ENCODE measurements around the gene PLGLB1. TPM values are rescaled to one million over a fixed set of nuclear protein-coding genes. Genes with fewer than 3 reads are reported as not detected.
"Not testable (repeated sequence)": the region's sequence is repeated elsewhere in the genome, so short reads cannot be mapped to it uniquely, and the experiment has no call there.

Gene PLGLB1
- total RNA-seq, 1 donor from 2014 or later, result 2.1 TPM

GRCh38 chr2:87021043-87021442 is 601 bp downstream of the PLGLB1 start:
- DNase-seq (ENCODE audit: low spot score); H3K4me1 Mint-ChIP-seq (ENCODE audit: low read depth); intact Hi-C loops (cut with micrococcal nuclease); H3K4me3 Mint-ChIP-seq (ENCODE audit: low read depth); H3K9me3 Mint-ChIP-seq; H3K27me3 Mint-ChIP-seq (ENCODE audit: low read depth); H3K36me3 Mint-ChIP-seq (ENCODE audit: low read depth); H3K27ac Mint-ChIP-seq: not testable (repeated sequence)

DNA sequence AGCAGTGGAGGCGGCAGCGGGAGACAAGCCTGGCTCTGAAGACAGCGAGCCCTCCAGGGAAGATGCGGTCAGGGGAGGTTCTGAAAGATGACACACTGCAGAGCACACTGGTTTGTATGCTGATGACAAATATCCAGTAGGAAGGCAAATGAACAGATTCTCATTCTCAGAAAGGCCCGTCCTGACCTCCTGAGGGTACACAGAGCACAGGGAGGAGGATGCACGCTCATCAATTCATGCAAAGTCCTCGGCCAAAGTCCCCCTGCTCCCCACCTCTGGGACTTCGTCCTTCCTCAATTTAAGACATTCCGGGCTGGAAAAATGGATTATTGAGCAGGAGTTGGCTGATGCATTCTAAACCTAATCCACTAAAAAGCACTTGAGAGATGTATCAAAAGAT is 2.6 kb downstream of the PLGLB1 start:
- DNase-seq (ENCODE audit: low spot score); H3K36me3 Mint-ChIP-seq (ENCODE audit: low read depth); intact Hi-C loops (cut with micrococcal nuclease); H3K27me3 Mint-ChIP-seq (ENCODE audit: low read depth); H3K9me3 Mint-ChIP-seq; H3K27ac Mint-ChIP-seq; H3K4me1 Mint-ChIP-seq (ENCODE audit: low read depth); H3K4me3 Mint-ChIP-seq (ENCODE audit: low read depth): not testable (repeated sequence)

DNA sequence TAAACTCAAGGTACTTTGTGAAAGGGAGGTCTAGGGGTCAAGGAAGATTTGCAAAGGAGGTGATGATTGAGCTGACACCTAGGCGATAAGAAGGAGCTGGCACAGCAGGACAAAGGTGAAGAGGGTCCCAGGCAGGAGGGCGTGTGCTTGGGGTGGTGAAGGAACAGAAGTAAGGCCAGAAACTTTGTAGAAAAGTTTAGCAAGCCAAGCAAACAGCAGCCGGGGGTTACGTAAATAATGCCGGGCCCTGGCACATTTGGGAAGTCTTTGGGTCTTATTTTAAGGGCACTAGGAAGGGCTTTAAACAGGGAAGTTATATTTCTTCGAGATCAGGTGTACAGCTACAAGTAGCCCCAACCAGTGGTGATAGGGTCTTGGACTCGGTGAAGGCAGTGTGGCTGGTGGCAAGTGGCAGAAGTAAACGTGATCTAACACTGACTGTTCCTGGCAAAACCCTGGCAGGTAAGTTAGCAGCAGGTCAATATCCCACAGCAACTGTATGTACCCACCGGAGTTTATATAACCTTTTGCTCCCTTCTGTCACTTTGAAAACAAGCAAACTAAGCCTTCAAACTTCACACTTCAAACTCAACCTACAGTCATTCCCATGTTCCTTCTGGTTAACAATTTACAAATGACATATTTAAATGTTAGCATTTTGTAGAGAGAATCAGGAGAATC is 7.0 kb downstream of the PLGLB1 start:
- DNase-seq (ENCODE audit: low spot score); H3K27me3 Mint-ChIP-seq (ENCODE audit: low read depth): not testable (repeated sequence)

GRCh38 chr2:87004398-87004797 is 17.2 kb downstream of the PLGLB1 start:
- H3K27me3 Mint-ChIP-seq (ENCODE audit: low read depth); intact Hi-C loops (cut with micrococcal nuclease); H3K9me3 Mint-ChIP-seq; H3K4me3 Mint-ChIP-seq (ENCODE audit: low read depth); H3K36me3 Mint-ChIP-seq (ENCODE audit: low read depth); H3K4me1 Mint-ChIP-seq (ENCODE audit: low read depth); DNase-seq (ENCODE audit: low spot score); H3K27ac Mint-ChIP-seq: not testable (repeated sequence)

More for the DNA sequence above, 7.0 kb downstream of the PLGLB1 start:
- H3K4me1 Mint-ChIP-seq (ENCODE audit: low read depth); H3K36me3 Mint-ChIP-seq (ENCODE audit: low read depth); H3K9me3 Mint-ChIP-seq; H3K27ac Mint-ChIP-seq; intact Hi-C loops (cut with micrococcal nuclease); H3K4me3 Mint-ChIP-seq (ENCODE audit: low read depth): not testable (repeated sequence)

Other genes starting within 250 kb of the PLGLB1 start
- gene CD8A, start 230.9 kb downstream of the PLGLB1 start, total RNA-seq, result 1.8 and 2.8 TPM in 2 replicates
- gene CD8B, start 160.0 kb downstream of the PLGLB1 start, total RNA-seq, result 0.64 and 1.0 TPM in 2 replicates
- 1.1 and 1.2 TPM in 2 replicates for gene RGPD1, start 79.7 kb downstream of the PLGLB1 start, total RNA-seq

All from activated T-helper 2 cell treated with anti-CD3 and anti-CD28 coated beads, Interferon-gamma antibody, Interleukin-2, Interleukin-4, amounts not matched to agents 10 μg/mL and 5 μg/mL and 100 μg/mL, durations not matched to agents 14 hours and 24 hours and 36 hours (primary cell).